OCI-LY3 (cell line): ENCODE results near the gene SVIL.
"Not testable (repeated sequence)": the region's sequence is repeated elsewhere in the genome, so short reads cannot be mapped to it uniquely, and the experiment has no call there.

Experiments used
- CTCF ChIP-seq: fragments of 200-600, 300-600 bp; sonication (generic); IDR thresholded peaks from 2 replicates; pipeline ENCODE4 v1.5.1; 2014; ENCODE audit warnings: antibody characterized with exemption, low read length, low read depth
- EZH2phosphoT487 ChIP-seq: fragments of 200-600 bp; shearing (Covaris generic); IDR thresholded peaks from 2 replicates; pipeline ENCODE4 v1.6.1; 2018; ENCODE audit warnings: antibody characterized with exemption, mixed run types, low read depth

- not testable (repeated sequence) for TF ChIP-seq EZH2phosphoT487, CTCF
These were observed 81.7 kb downstream of the SVIL start for GRCh38 chr10:29553116-29553515.
